Measurements from ENCODE around the gene INPP1.

DNA sequence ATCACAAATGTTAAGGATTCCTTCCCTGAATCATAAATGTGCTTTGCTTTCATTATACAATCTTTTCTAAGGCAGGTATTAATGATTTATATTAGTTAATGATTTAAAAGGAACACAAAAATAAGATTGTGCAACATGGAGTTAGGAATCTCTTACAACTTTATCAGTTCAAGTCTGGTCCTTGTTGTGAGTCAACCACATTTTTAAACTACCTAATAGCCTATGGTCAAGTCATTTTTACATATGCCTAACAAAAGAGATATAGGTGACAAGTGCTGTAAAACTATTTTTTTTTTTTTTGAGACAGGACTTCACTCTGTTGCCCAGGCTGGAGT is 8.2 kb upstream of the INPP1 start:
- TF ChIP-seq, protein P1, sequence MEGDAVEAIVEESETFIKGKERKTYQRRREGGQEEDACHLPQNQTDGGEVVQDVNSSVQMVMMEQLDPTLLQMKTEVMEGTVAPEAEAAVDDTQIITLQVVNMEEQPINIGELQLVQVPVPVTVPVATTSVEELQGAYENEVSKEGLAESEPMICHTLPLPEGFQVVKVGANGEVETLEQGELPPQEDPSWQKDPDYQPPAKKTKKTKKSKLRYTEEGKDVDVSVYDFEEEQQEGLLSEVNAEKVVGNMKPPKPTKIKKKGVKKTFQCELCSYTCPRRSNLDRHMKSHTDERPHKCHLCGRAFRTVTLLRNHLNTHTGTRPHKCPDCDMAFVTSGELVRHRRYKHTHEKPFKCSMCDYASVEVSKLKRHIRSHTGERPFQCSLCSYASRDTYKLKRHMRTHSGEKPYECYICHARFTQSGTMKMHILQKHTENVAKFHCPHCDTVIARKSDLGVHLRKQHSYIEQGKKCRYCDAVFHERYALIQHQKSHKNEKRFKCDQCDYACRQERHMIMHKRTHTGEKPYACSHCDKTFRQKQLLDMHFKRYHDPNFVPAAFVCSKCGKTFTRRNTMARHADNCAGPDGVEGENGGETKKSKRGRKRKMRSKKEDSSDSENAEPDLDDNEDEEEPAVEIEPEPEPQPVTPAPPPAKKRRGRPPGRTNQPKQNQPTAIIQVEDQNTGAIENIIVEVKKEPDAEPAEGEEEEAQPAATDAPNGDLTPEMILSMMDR (conservative IDR thresholded peaks at IDR 0.05): no peak
- TF ChIP-seq ZFX (IDR thresholded peaks at IDR 0.05): no peak

Data from C4-2B (cell line).